NCI-H2171 (cell line): ENCODE measurements around the gene SPATA6L.

Source experiments
- DNase-seq: peaks from one replicate; lab custom pipeline; 2025; lab: John Stamatoyannopoulos, UW

The SPATA6L gene

GRCh38 chr9:4666042-4666699, at the start of gene SPATA6L:
Gene SPATA6L, minus strand, starts transcription at chr9:4666480. Its CDS starts 230 bp downstream, at chr9:4666250.
- DNase-seq, result peak; percentile 51

- DNase-seq, result no peak
Observed at GRCh38 chr9:4714266-4715016, 48.2 kb upstream of the SPATA6L start.

GRCh38 chr9:4713849-4714248, 47.6 kb upstream of the SPATA6L start:
- no peak for DNase-seq

GRCh38 chr9:4709380-4709779, 43.1 kb upstream of the SPATA6L start:
- DNase-seq, result no peak

- DNase-seq, result no peak
Observed at GRCh38 chr9:4706971-4707622, 40.8 kb upstream of the SPATA6L start.

- DNase-seq, result no peak
Observed at GRCh38 chr9:4706021-4706420, 39.7 kb upstream of the SPATA6L start.

GRCh38 chr9:4704129-4704528, 37.8 kb upstream of the SPATA6L start:
- DNase-seq, result no peak

- no peak for DNase-seq
Observed at GRCh38 chr9:4701526-4701925, 35.2 kb upstream of the SPATA6L start.

- no peak for DNase-seq
Observed at GRCh38 chr9:4700932-4701331, 34.7 kb upstream of the SPATA6L start.

- no peak for DNase-seq
Observed at GRCh38 chr9:4700091-4700490, 33.8 kb upstream of the SPATA6L start.

- no peak for DNase-seq
Observed at GRCh38 chr9:4691795-4692194, 25.5 kb upstream of the SPATA6L start.

GRCh38 chr9:4690144-4690543, 23.9 kb upstream of the SPATA6L start:
- DNase-seq, result no peak

GRCh38 chr9:4689687-4690104, 23.4 kb upstream of the SPATA6L start:
- no peak for DNase-seq

GRCh38 chr9:4689021-4689420, 22.7 kb upstream of the SPATA6L start:
- DNase-seq, result no peak

- no peak for DNase-seq
Observed at GRCh38 chr9:4686584-4686983, 20.3 kb upstream of the SPATA6L start.

GRCh38 chr9:4686112-4686511, 19.8 kb upstream of the SPATA6L start:
- DNase-seq, result no peak

- no peak for DNase-seq
Observed at GRCh38 chr9:4684820-4685219, 18.5 kb upstream of the SPATA6L start.

- no peak for DNase-seq
Observed at GRCh38 chr9:4680750-4681149, 14.5 kb upstream of the SPATA6L start.

- no peak for DNase-seq
Observed at GRCh38 chr9:4680173-4680525, 13.9 kb upstream of the SPATA6L start.

- DNase-seq, result peak; percentile 98
Observed at GRCh38 chr9:4679268-4680172, 13.2 kb upstream of the SPATA6L start, which contains the start of gene CDC37L1. Gene CDC37L1, plus strand, starts transcription at chr9:4679569. Its CDS starts 199 bp downstream, at chr9:4679768.

GRCh38 chr9:4678679-4679267, 12.5 kb upstream of the SPATA6L start:
- peak; percentile 41 for DNase-seq

- no peak for DNase-seq
Observed at GRCh38 chr9:4677392-4677791, 11.1 kb upstream of the SPATA6L start.
